ENCODE data around the gene PRR27.

GRCh38 chr4:70151271-70151670 lies 2.8 kb upstream of the PRR27 start:
- no peak for TF ChIP-seq KDM1A (IDR thresholded peaks at IDR 0.05; ENCODE audit: low read depth)
- TF ChIP-seq RAD21 (conservative IDR thresholded peaks at IDR 0.05 in 1 of 2, IDR thresholded peaks at IDR 0.05 in 1 of 2): no peak
- no peak for TF ChIP-seq CTCF (IDR thresholded peaks at IDR 0.05)
- TF ChIP-seq BHLHE40 (IDR thresholded peaks at IDR 0.05; ENCODE audit: low read depth, low read length): no peak
- no peak for TF ChIP-seq USF2 (IDR thresholded peaks at IDR 0.05)
- no peak for TF ChIP-seq TP53 (CRISPR knock-in tag; IDR thresholded peaks at IDR 0.05)
- TF ChIP-seq JUNB (IDR thresholded peaks at IDR 0.05): no peak
- TF ChIP-seq RNF2 (IDR thresholded peaks at IDR 0.05; ENCODE audit: borderline replicate concordance, low read depth): no peak
- TF ChIP-seq BCL3 (IDR thresholded peaks at IDR 0.05): no peak
- TF ChIP-seq ZFP36 (IDR thresholded peaks at IDR 0.05; ENCODE audit: borderline replicate concordance, partially characterized antibody): no peak
